ENCODE measurements around the gene GLDC.

The GLDC gene

GRCh38 chr9:6677803-6678202, 32.3 kb upstream of the GLDC start:
- H3K79me2 ChIP-seq (ENCODE audit: insufficient read depth, low read length): peaks cover 17% of the 10 kb centered on the region
- H4K20me1 ChIP-seq (ENCODE audit: insufficient read depth, low read length): no peaks in the 10 kb centered on the region
- H3K9me3 ChIP-seq (ENCODE audit: insufficient read depth, low read length, severe bottlenecking): no peaks in the 10 kb centered on the region
- H3K9ac ChIP-seq (ENCODE audit: low read depth, low read length): no peak overlapping the region
- H3K27me3 ChIP-seq (ENCODE audit: insufficient read depth, low read length, poor library complexity): no peaks in the 10 kb centered on the region
- DNase-seq (no peak), ATAC-seq (ENCODE audit: insufficient read depth, low read depth) (no peak)
- no peak overlapping the region for H3K27ac ChIP-seq (ENCODE audit: low read length)
- no peak overlapping the region for H2AFZ ChIP-seq (ENCODE audit: low read depth, low read length)
- no peak for TF ChIP-seq EZH2 (IDR thresholded peaks at IDR 0.05; ENCODE audit: borderline replicate concordance, low read depth, low read length, severe bottlenecking)
- no peak for TF ChIP-seq CTCF (IDR thresholded peaks at IDR 0.05; ENCODE audit: borderline replicate concordance, extremely low read depth, low read length, poor library complexity, severe bottlenecking)
- no peaks in the 10 kb centered on the region for H3K36me3 ChIP-seq (ENCODE audit: insufficient read depth, low read length)
- no peak overlapping the region for H3K4me3 ChIP-seq (ENCODE audit: low read depth in 1 of 2, low read length in 2 of 2)
- H3K4me1 ChIP-seq (ENCODE audit: insufficient read depth, low read length): peaks cover 20% of the 10 kb centered on the region
- H3K4me2 ChIP-seq (ENCODE audit: insufficient read depth, low read length): no peak overlapping the region

GRCh38 chr9:6676254-6676921, 30.9 kb upstream of the GLDC start:
- Histone ChIP-seq H3K27ac (ENCODE audit: low read length) (no peak overlapping the region), H3K79me2 (ENCODE audit: insufficient read depth, low read length) (peaks cover 6% of the 10 kb centered on the region; the same call in 1 of the 2 replicates), H3K4me1 (ENCODE audit: insufficient read depth, low read length) (peaks cover 14% of the 10 kb centered on the region), H3K4me3 (ENCODE audit: low read depth in 1 of 2, low read length in 2 of 2) (no peak overlapping the region), H2AFZ (ENCODE audit: low read depth, low read length) (no peak overlapping the region; the same call in 1 of the 2 replicates), H3K9me3 (ENCODE audit: insufficient read depth, low read length, severe bottlenecking) (no peaks in the 10 kb centered on the region), H3K9ac (ENCODE audit: low read depth, low read length) (no peak overlapping the region), H3K4me2 (ENCODE audit: insufficient read depth, low read length) (no peak overlapping the region), H3K36me3 (ENCODE audit: insufficient read depth, low read length) (no peaks in the 10 kb centered on the region), H3K27me3 (ENCODE audit: insufficient read depth, low read length, poor library complexity) (no peaks in the 10 kb centered on the region), H4K20me1 (ENCODE audit: insufficient read depth, low read length) (no peaks in the 10 kb centered on the region)
- ATAC-seq (ENCODE audit: insufficient read depth, low read depth) (no peak), DNase-seq (no peak)
- TF ChIP-seq EZH2 (IDR thresholded peaks at IDR 0.05; ENCODE audit: borderline replicate concordance, low read depth, low read length, severe bottlenecking): no peak
- no peak for TF ChIP-seq CTCF (IDR thresholded peaks at IDR 0.05; ENCODE audit: borderline replicate concordance, extremely low read depth, low read length, poor library complexity, severe bottlenecking)

- ATAC-seq (ENCODE audit: insufficient read depth, low read depth): no peak
- Histone ChIP-seq H2AFZ (ENCODE audit: low read depth, low read length) (no peak overlapping the region), H3K36me3 (ENCODE audit: insufficient read depth, low read length) (no peaks in the 10 kb centered on the region), H3K4me1 (ENCODE audit: insufficient read depth, low read length) (peaks cover 7% of the 10 kb centered on the region), H4K20me1 (ENCODE audit: insufficient read depth, low read length) (no peaks in the 10 kb centered on the region), H3K4me2 (ENCODE audit: insufficient read depth, low read length) (no peak overlapping the region), H3K27me3 (ENCODE audit: insufficient read depth, low read length, poor library complexity) (no peaks in the 10 kb centered on the region), H3K9me3 (ENCODE audit: insufficient read depth, low read length, severe bottlenecking) (no peaks in the 10 kb centered on the region), H3K9ac (ENCODE audit: low read depth, low read length) (no peak overlapping the region), H3K79me2 (ENCODE audit: insufficient read depth, low read length) (peaks cover under 1% of the 10 kb centered on the region; the same call in 1 of the 2 replicates), H3K27ac (ENCODE audit: low read length) (no peak overlapping the region), H3K4me3 (ENCODE audit: low read depth in 1 of 2, low read length in 2 of 2) (no peak overlapping the region)
- DNase-seq: no peak
- no peak for TF ChIP-seq EZH2 (IDR thresholded peaks at IDR 0.05; ENCODE audit: borderline replicate concordance, low read depth, low read length, severe bottlenecking)
- TF ChIP-seq CTCF (IDR thresholded peaks at IDR 0.05; ENCODE audit: borderline replicate concordance, extremely low read depth, low read length, poor library complexity, severe bottlenecking): no peak
Measured at GRCh38 chr9:6675268-6675667, 29.7 kb upstream of the GLDC start.
